Stimulated activated CD8-positive, alpha-beta memory T cell treated with anti-CD3 and anti-CD28 coated beads, Interleukin-15, amount 100 ng/mL, for 24 hours (primary cell): Measurements from ENCODE around the gene SELENON.
"Not testable (repeated sequence)": the region's sequence is repeated elsewhere in the genome, so short reads cannot be mapped to it uniquely, and the experiment has no call there.

Experiments
- DNase-seq: peaks from one replicate; pipeline ENCODE4 v3.0.0-alpha.2; 2020; ENCODE audit warnings: low read depth

SELENON gene

DNA sequence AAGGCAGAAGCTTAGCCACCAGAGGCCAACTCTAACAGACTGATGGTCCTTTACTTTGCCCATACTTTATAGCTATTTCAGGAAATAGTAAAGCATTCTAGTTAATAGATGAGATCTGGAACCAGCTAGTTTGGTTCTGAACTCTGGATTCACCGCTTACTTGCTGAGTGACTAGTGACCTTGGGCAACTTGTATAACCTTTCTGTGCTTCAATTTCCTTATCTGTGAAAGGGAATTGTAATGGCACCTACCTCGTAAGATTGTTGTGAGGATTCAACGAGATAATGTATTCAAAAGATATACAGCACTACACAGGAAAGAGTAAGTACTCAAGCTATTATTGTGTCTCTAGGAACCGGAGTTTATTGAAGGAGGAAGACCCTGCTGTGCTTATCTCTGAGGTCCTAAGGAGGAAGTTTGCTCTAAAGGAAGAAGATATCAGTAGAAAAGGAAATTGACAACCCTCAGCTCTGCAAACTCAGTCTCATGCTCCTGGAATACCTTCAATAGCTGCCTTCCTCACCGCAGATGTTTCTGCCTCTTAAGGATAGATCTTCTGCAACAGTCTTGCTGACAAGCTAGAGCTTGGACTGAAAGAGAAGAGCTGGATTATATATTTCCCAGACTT, 31.7 kb downstream of the SELENON start:
- DNase-seq: no peak

DNA sequence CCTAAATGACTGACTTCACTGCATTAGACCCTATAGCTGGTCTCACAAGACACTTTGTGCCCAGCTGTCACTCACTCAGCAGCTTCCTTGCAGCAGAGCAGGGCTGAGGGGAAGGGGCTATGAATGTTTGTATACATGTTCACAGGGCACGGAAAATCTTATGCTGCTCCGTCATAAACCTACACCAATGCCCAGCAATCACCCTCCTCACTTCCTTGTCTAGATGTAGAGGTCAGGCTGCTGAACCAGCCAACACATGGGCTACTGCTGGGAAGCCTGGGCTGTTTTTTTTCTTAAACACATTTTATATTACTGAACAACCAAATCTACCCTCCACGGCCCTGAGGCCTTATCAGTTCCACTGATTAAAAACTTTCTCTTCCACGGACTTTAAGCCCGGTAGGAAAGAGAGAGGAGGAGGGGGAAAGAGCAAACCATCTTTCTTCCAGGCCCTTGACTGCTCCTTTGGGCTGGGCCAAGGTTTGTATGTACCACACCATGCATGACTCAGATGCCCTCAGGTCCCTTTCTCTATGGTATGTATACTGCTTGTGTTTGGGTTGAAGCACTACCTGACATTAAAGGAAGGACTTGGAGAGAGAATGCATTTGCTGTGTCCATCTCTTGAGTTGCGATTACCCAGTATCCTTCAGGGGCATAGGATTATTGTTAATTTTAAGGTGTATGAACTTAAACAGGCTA, 32.5 kb downstream of the SELENON start:
- no peak for DNase-seq

DNA sequence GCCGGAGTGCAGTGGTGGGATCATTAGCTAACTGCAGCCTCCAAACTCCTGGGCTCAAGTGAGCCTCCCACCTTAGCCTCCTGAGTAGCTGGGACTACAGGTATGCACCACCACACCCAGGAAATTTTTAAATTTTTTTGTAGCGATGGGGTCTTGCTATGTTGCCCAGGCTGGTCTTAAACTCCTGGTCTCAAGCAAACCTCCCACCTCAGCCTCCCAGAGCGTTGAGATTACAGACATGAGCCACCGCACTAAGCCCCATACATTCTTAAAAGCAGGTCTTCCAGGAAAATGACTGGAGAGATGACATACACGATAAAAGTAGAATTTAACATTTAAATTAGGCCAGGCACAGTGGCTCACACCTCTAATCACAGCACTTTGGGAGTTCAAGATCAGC, 33.2 kb downstream of the SELENON start:
- no peak for DNase-seq

DNA sequence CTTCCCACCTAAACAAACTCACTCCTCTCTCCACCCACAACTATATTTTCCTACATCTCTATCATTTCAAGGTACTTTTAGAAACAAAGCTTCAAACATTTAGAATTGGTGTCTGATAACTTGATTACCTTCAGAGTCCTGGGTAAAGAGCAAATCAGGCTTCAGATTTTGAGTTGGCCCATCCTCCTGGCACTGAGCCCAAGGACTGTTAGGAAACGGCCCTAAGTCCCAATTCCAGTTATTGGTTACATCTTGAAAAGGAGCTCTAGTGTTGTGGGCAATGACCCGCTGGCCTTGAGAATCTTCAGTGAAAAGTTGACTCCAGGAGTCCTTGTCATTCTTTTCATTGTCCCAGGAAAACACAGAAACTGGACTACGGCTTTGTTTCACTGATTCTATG, 34.9 kb downstream of the SELENON start:
- DNase-seq: no peak

DNA sequence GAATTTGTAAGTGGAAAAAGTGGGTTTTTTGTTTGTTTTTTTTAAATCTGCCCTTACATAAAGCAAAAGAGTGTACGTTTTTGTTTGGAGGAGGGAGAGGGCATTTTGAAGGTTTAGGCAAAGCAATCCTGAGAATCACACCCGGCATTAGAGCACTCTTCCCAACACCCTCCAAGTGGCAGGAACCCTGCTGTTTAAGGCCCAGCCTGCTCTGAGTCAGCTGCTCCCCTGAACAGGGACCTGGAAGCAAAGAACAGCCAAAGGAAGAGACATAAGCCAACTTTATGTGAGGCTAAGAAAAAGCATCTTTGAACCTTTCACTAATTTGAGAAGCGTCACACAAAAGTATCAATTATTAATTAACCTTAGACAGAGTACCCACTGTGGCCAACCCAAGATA, 36.7 kb downstream of the SELENON start:
- DNase-seq: no peak

DNA sequence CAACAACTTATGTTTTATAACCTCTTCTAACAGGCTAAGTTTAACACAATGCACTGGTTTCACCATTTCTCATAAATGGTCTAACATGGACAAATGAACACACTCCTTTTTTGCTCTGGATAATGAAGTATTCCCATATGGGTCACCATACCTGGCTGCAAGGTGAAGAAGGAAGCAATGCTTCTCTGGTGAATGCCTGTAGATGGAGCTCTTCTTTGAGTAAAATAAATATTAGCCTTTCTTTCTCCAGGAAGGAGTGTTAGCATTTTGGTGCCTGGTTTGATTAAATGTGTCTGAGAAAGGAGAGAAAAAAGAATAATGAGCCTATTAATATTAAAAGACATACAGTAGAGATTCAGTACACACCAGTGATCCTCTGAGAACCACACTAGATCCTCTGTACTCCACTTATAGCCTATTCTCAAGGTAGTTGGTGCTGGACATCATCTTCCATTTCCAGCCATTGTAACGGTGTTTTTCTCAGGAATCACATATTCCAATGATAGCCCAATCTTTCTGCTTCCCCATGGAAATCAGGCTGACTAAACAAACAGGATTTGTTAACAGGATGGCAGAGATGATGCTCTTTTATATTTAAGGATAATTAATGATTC, 37.4 kb downstream of the SELENON start:
- DNase-seq: no peak

DNA sequence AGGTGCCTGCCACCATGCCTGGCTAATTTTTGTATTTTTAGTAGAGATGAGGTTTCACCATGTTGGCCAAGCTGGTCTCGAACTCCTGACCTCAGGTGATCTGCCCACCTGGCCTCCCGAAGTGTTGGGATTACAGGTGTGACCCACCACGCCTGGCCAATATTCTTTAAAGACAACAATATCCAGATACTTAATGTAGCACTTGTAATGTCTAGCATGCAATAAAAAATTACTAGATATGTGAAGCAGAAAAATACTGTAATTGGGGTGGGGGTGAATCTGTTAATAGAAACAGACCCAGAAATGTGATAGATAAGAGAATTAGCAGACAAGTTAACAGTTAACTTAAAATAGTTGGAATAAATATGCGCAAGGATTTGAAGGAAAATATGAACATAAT, 39.8 kb downstream of the SELENON start:
- not testable (repeated sequence) for DNase-seq

DNA sequence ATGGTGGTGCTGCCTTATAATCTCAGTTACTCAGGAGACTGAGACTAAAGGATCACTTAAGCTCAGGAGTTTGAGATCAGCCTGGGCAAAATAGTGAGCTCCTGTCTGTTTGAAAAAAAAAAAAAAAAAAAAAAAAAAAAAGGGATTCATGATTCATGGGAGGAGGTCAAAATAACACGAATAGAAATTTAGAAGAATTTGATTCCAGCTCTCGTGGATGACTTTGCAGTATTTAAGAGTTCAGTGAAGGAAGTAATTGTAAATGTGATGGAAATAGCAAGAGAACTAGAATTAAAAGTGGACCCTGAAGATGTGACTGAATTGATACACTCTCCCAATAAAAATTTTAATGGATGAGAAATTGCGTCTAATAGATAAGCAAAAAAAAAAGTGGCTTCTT, 43.5 kb downstream of the SELENON start:
- no peak for DNase-seq

DNA sequence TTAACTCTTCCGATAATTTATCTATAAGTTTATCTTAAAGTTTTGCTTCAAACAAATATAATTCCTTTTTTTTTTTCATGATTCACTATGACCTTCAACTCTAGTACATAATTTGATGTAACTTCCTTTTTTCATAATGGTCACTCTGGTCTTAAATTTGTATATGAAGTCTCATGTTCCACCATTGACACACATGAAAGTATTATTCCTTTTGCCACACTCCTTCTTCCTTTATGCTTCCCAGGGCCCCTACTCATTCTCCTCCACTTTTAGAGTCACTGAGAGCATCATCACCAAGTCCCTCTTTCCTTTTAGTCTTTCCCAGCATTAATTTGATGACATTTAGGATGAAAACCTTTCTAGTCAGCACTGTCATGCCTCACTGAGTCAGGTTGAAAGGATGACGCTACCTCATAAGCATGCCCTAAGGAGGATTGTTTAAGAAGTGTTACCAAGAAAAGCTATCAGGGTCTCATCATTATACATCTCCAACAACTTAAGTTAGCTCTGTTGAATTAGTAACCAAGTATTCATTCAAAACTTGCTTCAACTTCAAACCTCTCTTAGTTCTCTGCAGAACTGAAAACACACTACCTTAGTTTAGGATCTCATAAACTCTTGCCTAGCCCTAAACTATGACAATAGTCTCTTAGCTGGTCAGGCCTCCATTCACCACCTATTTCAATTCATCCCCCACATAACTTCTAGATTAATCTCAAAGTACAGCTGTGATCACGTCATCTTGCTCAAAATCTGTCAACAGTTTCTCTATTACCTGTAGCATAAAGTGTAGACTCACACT, 44.7 kb downstream of the SELENON start:
- no peak for DNase-seq

DNA sequence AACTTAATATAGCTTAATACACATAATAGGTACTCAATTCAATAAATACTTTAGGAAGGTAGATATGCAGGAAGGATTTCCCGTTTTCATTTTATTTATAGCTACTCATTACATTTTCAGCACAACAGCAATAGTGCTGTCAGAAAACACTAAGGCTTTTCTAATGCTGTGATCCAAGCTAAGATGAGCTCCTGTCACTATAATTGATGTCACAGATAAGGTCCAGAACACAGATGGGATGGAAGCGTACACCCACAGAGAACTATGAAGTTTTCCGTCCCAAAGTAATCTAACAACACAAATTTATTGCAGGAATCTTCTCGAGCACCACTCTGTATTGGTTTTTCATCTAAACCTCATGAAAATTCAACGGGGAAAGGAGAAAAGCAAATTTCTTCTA, 45.7 kb downstream of the SELENON start:
- no peak for DNase-seq

DNA sequence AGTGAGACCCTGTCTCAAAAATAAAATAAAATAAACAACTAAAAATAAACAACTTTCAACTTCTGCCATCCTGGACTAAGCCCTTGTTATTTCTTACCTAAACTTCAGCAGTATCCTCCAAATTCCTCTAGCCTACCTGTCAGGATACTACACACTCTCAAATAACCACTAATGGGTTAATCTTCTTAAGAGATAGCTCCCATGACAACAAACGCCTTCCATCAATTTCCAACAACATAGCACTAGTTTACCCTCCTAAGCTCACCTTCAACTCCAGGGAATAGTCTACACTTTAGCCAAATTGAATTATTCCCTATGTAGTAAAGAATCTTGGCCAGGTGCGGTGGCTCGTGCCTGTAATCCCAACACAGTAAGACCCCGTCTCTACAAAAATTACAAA, 47.9 kb downstream of the SELENON start:
- no peak for DNase-seq

DNA sequence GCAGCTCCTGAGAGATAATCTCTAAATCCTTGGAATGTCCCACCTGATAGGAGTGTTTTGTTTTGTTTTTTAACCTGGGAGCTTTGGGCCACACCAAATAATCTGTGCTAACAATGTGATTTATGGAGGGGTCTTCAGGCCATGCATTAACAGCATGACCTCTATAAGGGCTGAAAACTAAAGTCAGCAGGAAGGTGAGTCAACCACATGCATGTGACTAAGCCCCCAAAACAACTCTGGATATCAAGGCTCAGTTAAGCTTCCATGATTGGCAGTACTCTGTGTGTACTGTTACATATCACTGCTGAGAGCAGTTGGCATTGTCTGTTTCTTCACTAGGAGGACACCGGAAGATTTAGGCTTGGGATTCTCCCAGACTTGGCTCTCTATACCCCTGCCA, 48.5 kb downstream of the SELENON start:
- no peak for DNase-seq

DNA sequence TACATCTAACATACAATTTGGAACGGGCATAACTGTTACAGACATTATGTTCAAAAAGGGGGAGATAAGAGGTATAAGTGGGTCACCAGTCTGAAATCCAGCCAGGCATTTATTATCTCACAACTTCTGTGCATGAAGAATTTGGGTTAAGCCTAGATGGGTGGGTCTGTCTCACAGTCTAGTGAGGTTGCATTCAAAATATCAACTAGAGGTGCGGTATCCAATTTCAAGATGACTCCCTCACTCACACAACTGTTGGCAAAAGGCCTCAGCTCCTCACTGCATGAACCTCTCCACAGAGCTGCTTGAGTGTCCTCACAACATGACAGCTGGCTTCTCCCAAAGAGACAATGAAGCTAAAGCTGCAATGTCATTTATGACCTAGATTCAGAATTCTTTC, 54.6 kb downstream of the SELENON start:
- DNase-seq: no peak

DNA sequence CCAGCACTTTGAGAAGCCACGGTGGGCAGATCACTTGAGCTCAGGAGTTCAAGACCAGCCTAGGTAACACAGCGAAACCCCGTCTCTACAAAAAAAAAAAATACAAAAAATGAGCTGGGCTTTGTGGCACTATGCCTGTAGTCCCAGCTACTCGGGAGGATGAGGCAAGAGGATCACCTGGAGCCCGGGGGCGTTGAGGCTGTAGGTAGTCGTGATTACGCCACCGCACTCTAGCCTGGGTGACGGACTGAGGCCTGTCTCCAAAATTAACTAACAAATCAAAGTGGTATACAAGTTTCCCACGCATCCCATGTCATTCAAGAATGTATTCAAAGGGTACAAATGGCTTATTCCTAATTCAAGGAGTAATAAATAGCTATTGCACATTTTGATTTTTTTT, 56.9 kb downstream of the SELENON start:
- DNase-seq: no peak

DNA sequence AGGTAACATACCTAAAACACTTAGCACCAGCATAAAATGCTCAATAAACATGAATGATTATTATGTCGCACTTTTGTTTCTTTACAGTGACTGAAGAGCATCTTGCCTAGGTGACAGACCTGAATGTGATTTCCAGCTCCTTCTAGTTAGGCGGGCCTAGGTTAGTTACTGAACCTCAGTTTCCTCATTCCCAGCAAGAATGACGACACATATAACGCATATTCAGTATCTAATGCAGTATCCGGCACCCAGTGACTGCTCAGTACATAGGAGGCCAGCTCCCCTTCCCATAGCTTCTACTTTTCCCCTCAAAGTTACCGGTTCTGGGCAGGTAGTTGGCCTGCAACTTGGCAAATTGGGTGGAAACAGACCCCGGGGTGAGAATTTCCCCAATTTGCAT, 58.5 kb downstream of the SELENON start:
- no peak for DNase-seq

DNA sequence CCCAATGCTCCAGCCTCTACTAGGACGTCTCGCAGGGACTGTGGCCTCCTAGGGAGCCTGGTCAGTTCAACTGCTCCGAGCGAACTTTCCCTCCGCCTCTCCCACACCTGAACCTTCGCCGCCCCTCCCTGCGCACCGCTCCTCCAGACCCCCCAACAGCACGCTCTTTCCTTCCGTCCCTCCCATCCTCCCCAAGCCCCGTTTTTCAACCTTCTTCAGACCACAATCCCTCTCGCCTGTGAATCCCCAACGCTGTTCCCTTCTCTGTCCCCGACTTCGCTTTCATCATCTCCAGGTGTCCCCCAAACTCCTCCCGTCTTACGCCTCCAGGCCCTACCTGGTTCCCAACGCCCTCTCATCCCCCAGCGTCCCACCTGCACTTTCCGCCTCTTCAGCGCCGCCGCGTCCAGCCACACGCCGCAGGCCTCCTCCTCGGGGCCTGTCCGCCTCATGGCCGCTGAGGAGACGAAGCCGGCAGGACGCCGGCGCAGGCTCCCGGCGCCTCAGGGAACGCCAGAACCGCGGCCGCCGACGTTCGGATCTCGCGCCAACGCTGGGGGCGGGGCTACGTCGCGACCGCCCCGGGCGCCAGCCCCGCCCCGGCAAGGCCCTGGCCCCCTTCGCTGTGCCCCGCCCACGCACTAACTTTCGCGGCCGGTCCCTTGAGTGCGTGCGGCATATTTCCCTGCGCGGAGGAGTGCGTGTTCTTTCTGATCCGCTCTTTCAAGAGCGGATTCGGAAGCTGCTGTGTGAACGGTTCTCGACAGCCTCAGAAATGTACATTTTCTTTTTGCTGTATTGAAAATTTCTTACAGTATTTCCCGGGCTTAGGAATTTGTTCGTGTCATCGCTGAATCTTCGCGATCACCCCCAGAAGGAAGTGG, 59.2 kb downstream of the SELENON start, which contains the start of gene AUNIP:
Gene AUNIP, minus strand, starts transcription at position 552 of the 884 bp plus-strand sequence. Its CDS starts 100 bp downstream, at position 452.
- DNase-seq: peak; percentile 79

DNA sequence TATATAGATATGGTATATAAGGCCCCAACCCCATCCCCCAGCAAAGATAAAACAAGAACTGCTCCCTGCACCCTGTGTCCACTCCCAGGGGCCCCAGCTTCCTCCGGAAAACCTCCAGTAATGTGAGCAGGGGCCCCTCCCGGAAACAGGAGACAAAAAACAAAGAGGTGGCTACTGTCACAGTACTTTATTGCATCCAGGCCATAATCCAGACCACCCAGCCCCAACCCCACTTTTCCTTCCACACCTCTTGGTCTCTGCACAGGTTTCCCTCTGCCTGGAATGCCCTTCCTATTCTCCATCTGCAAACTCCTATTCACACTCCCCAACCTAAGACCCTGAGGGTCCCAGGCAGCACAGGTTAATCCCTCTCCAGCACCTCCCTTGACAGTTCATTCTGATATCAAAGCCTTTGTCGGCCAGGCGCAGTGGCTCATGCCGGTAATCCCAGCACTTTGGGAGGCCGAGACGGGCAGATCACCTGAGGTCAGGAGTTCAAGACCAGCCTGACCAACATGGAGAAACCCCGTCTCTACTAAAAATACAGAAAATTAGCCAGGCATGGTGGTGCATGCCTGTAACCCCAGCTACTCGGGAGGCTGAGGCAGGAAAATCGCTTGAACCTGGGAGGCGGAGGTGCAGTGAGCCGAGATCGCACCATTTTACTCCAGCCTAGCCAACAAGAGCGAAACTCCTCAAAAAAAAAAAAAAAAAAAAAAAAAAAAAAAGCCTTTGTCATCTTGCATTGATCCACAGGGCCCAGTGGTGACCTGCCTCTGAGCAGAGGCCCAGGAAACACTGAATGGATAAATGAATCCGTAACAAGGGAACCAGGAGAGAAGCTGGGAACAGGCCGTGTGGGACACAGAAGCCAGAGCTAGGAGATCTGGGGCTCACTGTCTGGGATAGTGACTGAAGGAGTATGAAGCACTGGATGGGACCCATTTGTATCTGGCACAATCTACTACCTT, 61.6 kb downstream of the SELENON start:
- no peak for DNase-seq

DNA sequence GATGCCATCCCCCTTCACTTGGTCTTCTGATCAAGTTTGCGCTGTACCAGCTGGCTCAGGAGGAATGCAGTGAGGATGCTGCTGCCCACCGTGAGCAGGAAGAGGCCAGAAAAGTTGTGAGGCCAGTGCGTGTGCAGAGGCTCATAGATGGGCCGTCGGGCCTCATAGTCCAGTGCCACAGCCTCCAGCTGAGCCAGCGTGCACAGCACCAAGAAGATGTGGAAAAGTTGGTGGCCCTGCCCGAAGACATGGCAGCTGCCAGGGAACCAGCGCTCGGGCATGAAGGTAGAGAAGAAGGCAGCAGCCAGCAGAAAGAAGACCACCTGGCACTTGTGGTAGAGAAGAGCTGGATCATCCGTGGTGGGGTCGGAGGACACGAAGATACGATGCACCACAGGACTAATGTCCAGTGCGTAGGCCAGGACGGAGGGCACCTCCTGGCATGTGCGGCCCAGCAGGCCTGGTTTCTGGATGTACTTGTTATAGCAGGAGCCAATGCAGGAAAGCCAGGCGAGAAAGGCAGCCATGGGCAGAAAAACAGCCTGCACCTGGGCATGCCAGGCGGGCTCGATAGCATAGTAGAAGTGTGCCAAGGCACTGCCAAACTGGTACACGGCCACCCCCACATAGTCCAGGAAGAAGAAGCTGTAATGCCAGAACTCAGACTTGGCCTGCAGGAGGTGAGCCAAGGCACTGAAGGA, 62.9 kb downstream of the SELENON start:
- DNase-seq: no peak

DNA sequence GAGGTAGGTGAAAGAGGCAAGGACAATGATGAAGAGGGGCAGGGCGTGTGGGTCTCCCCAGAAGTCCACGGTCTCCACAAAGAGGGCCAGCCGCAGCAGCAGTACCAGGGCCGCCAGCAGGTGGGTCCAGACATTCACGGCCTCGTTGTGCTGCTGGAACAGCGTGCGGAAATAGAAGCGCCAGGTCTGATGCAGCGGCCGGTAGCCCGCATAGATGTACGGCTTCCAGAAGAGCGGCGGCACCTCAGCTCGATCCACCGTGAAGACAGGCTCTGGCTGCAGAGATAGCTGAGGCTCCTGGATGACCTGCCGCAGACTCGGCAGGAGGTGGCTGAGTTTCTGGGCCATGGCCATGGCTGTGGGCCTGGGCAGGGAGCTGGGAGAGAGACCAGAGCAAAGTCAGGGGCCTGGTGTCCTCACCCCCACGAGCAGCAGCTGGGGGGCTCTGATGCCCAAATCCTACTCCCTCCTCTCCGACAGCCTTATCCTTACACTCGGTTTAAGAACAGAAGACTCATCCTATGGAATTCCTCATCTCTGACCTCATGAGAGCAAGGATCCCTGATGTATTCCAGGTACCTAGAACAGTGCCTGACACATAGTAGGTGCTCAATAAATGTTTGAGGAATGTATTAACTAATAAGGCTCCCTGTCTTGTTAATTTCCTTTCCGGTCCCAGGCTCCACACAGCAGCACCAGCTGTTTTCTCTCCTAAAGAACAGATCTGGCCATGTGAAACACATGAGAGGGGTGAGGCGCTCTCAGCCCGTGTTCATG, 63.7 kb downstream of the SELENON start:
- DNase-seq: no peak
